Limb (tissue), 2 donors: ENCODE results near the gene SASH1.

Experiments used
- DNase-seq, 2 donors: peaks; one replicate each; pipeline ENCODE4 v3.0.0-alpha.2; 2016; ENCODE audit errors: extremely low spot score in 2 of 2

The SASH1 gene

GRCh38 chr6:148431840-148432239 lies 89.2 kb downstream of the SASH1 start:
- no peak for DNase-seq

GRCh38 chr6:148432462-148433195 lies 90.0 kb downstream of the SASH1 start:
- peak; percentile 49 to 61 for DNase-seq

- DNase-seq: no peak
These were observed 92.7 kb downstream of the SASH1 start for GRCh38 chr6:148435386-148435785.

- DNase-seq: no peak
These were observed 93.8 kb downstream of the SASH1 start for GRCh38 chr6:148436466-148436865.

GRCh38 chr6:148438632-148439031 lies 96.0 kb downstream of the SASH1 start:
- DNase-seq: no peak

- DNase-seq: peak in 1 of 2 donors; percentile 45
These were observed 97.4 kb downstream of the SASH1 start for GRCh38 chr6:148440016-148440415.

- DNase-seq: peak; percentile 71 to 83
These were observed 98.3 kb downstream of the SASH1 start for GRCh38 chr6:148440877-148441453.

- DNase-seq: no peak
These were observed 98.8 kb downstream of the SASH1 start for GRCh38 chr6:148441454-148441911.

GRCh38 chr6:148443798-148444560 lies 101.3 kb downstream of the SASH1 start:
- no peak for DNase-seq

GRCh38 chr6:148445116-148445515 lies 102.5 kb downstream of the SASH1 start:
- no peak for DNase-seq

GRCh38 chr6:148445620-148446019 lies 103.0 kb downstream of the SASH1 start:
- no peak for DNase-seq

- no peak for DNase-seq
These were observed 104.0 kb downstream of the SASH1 start for GRCh38 chr6:148446681-148447080.

GRCh38 chr6:148447521-148448230 lies 105.0 kb downstream of the SASH1 start:
- DNase-seq: no peak

GRCh38 chr6:148448369-148449012 lies 105.9 kb downstream of the SASH1 start:
- DNase-seq: no peak

- DNase-seq: no peak
These were observed 108.2 kb downstream of the SASH1 start for GRCh38 chr6:148450866-148451265.

- no peak for DNase-seq
These were observed 109.1 kb downstream of the SASH1 start for GRCh38 chr6:148451690-148452089.

- no peak for DNase-seq
These were observed 110.2 kb downstream of the SASH1 start for GRCh38 chr6:148452876-148453275.

- no peak for DNase-seq
These were observed 111.3 kb downstream of the SASH1 start for GRCh38 chr6:148453906-148454305.

- no peak for DNase-seq
These were observed 112.6 kb downstream of the SASH1 start for GRCh38 chr6:148455225-148455624.

GRCh38 chr6:148455674-148456558 lies 113.3 kb downstream of the SASH1 start:
- DNase-seq: no peak
